GM12878 (cell line): ENCODE data around the gene CDKN1C. TPM values are rescaled to one million over a fixed set of nuclear protein-coding genes. Genes with fewer than 3 reads are reported as not detected.

Experiments used
- ATAC-seq: fragments of 200-7000 bp; cut with Tn5 transposase; 3 replicates; pipeline ENCODE4 v1.9.1; 2020; ENCODE audit warnings: mild to moderate bottlenecking, moderate library complexity
- BruUV-seq: library from RNA; stranded (reverse); fragments of 400-500 nt; replicated peaks from 2 replicates; lab custom pipeline; 2021; lab: Mats Ljungman, UMichigan
- CTCF ChIA-PET: fragments of 300-600 bp; sonication (Branson Sonifier 250); formaldehyde crosslinking; extraction: SDS; loops from one replicate; lab custom pipeline; 2021; ENCODE audit warnings: inconsistent platforms; lab: Yijun Ruan, JAX
- POLR2A ChIA-PET: fragments of 350-600 bp; formaldehyde crosslinking; extraction: SDS; loops from one replicate; lab custom pipeline; 2021; ENCODE audit warnings: inconsistent platforms; lab: Charles Lee
- RAD21 ChIA-PET: fragments of 300-600 bp; sonication (Branson Sonifier 250); formaldehyde crosslinking; loops from one replicate; lab custom pipeline; 2023; ENCODE audit warnings: antibody characterized with exemption; ENCODE audit not compliant: unreplicated experiment; lab: Charles Lee
- SMC1A ChIA-PET: fragments of 300-600 bp; sonication (Branson Sonifier 250); formaldehyde crosslinking; loops from one replicate; lab custom pipeline; 2023; ENCODE audit not compliant: unreplicated experiment, uncharacterized antibody; lab: Charles Lee
- DNase-seq: peaks from one replicate; pipeline ENCODE4 v3.0.0-alpha.2; 2011; ENCODE audit warnings: low read depth, low spot score
- FAIRE-seq: peaks from 3 replicates; lab custom pipeline; 2011; peaks lifted over from hg19 to GRCh38; lab: Jason Lieb, UNC
- H2AFZ ChIP-seq: 2 replicates; pipeline ENCODE4 v1.6.0; 2011; ENCODE audit warnings: low read depth, low read length, control low read depth; ENCODE audit not compliant: control insufficient read depth
- H3K27ac ChIP-seq: 2 replicates; pipeline ENCODE4 v1.5.1; 2011; ENCODE audit warnings: control low read depth; ENCODE audit not compliant: control insufficient read depth, insufficient read depth
- H3K27me3 ChIP-seq, 2 experiments: replicated peaks in 1 of 2; 2 replicates each; pipeline versions ENCODE4 v1.6.0 to v1.6.1; 2011; ENCODE audit warnings: low read length in 1 of 2; ENCODE audit not compliant: control insufficient read depth in 2 of 2, insufficient read depth in 2 of 2
- H3K36me3 ChIP-seq, 2 experiments: 2 replicates each; pipeline ENCODE4 v1.5.1; 2011; ENCODE audit warnings: low read length in 1 of 2; ENCODE audit not compliant: control insufficient read depth in 2 of 2, insufficient read depth in 2 of 2
- H3K4me1 ChIP-seq: 2 replicates; pipeline ENCODE4 v1.6.1; 2011; ENCODE audit warnings: mild to moderate bottlenecking, low read length, moderate library complexity, mixed read lengths; ENCODE audit not compliant: control insufficient read depth, insufficient read depth
- H3K4me2 ChIP-seq: 2 replicates; pipeline ENCODE4 v1.6.0; 2011; ENCODE audit warnings: control low read depth; ENCODE audit not compliant: control insufficient read depth, insufficient read depth
- H3K4me3 ChIP-seq: fragments of 200-600 bp; sonication (generic); 2 replicates; pipeline ENCODE4 v1.5.1; 2016
- H3K79me2 ChIP-seq: 2 replicates; pipeline ENCODE4 v1.6.0; 2011; ENCODE audit warnings: low read length; ENCODE audit not compliant: control insufficient read depth, insufficient read depth
- H3K9ac ChIP-seq: 2 replicates; pipeline ENCODE4 v1.8.0; 2011; ENCODE audit warnings: low read length, control low read depth, mixed read lengths; ENCODE audit not compliant: control insufficient read depth, insufficient read depth
- H3K9me3 ChIP-seq: replicated peaks from 3 replicates; pipeline ENCODE4 v1.5.1; 2011; ENCODE audit warnings: mild to moderate bottlenecking, low read length; ENCODE audit not compliant: control insufficient read depth, insufficient read depth
- H4K20me1 ChIP-seq: 2 replicates; pipeline ENCODE4 v1.6.0; 2011; ENCODE audit not compliant: control insufficient read depth, insufficient read depth
- BHLHE40 ChIP-seq, 2 experiments: fragments of 450-650 bp in 1 of 2; IDR thresholded peaks; 2 replicates each; pipeline ENCODE4 v1.6.1; 2011 to 2017; ENCODE audit warnings: low read depth in 2 of 2, borderline replicate concordance in 1 of 2, improper control_type of control experiment in 1 of 2, low read length in 1 of 2, mild to moderate bottlenecking in 1 of 2
- CHD1 ChIP-seq: IDR thresholded peaks from 2 replicates; pipeline ENCODE4 v1.6.1; 2012; ENCODE audit warnings: low read depth, low read length, improper control_type of control experiment
- CREB1 ChIP-seq: IDR thresholded peaks from 2 replicates; pipeline ENCODE4 v1.6.1; 2012; ENCODE audit warnings: low read depth, mild to moderate bottlenecking, inconsistent platforms
- CREM ChIP-seq: IDR thresholded peaks from 2 replicates; pipeline ENCODE4 v1.6.1; 2014; ENCODE audit warnings: antibody characterized with exemption, low read depth
- DPF2 ChIP-seq: fragments of 450-650 bp; IDR thresholded peaks from 2 replicates; pipeline ENCODE4 v1.6.1; 2017; ENCODE audit warnings: mild to moderate bottlenecking
- HDAC2 ChIP-seq: fragments of 200-600 bp; sonication (generic); IDR thresholded peaks from 2 replicates; pipeline ENCODE4 v1.6.1; 2017
- MAX ChIP-seq: IDR thresholded peaks from 2 replicates; pipeline ENCODE4 v1.6.1; 2012; ENCODE audit warnings: low read depth, low read length, improper control_type of control experiment
- SPI1 ChIP-seq: IDR thresholded peaks from 2 replicates; pipeline ENCODE4 v1.6.1; 2011; ENCODE audit warnings: low read depth, mild to moderate bottlenecking, low read length, moderate library complexity, borderline replicate concordance; ENCODE audit not compliant: insufficient read depth
- WGBS: methylation state at CpG from one replicate; pipeline ENCODE4 v1.1.6; 2016; ENCODE audit warnings: low lambda C conversion rate; ENCODE audit not compliant: insufficient replicate concordance, insufficient coverage; ENCODE audit errors: missing lambda C conversion rate; 5-methylcytosine and 5-hydroxymethylcytosine counted together
- in situ Hi-C: fragments of 300-500 bp; cut with MboI; formaldehyde crosslinking; loops from 9 replicates; pipeline ENCODE4 v1.14.3; 2018; ENCODE audit warnings: mixed read lengths
- intact Hi-C: fragments of 100-400 bp; cut with micrococcal nuclease; formaldehyde crosslinking; loops from one replicate; pipeline ENCODE4 v1.14.2; 2022; ENCODE audit not compliant: unreplicated experiment
- polyA plus RNA-seq, 11 experiments: library from polyadenylated mRNA; depleted of rRNA in 4 of 11; unstranded in 6 of 11; stranded (reverse) in 5 of 11; fragments of >200 nt; fragmentation: Nextera tagmentation in 4 of 11; fragmentation: Illumina TruSeq in 1 of 11; extraction: Ambion mirVana in 4 of 11; extraction: Trizol in 1 of 11; gene quantifications; 1 replicate in 1 of 11; 2 replicates in 10 of 11; pipeline versions ENCODE4 v1.2.1 to v1.2.3, GENCODE V29; 2011 to 2016; ENCODE audit warnings: inconsistent platforms in 2 of 11, missing spikeins in 2 of 11, low read depth in 1 of 11
- small RNA-seq: library from RNA; depleted of rRNA; stranded (forward); fragments of <200 nt; gene quantifications from one replicate; pipeline ENCODE3, GENCODE V24; 2014
- total RNA-seq, 4 experiments: library from RNA; depleted of rRNA in 3 of 4; stranded (reverse); fragments of >200 nt in 3 of 4; fragmentation: Illumina TruSeq in 1 of 4; extraction: Trizol in 1 of 4; gene quantifications; 2 replicates each; pipeline versions ENCODE4 v1.2.1 to v1.2.3, GENCODE V29; 2013 to 2021

The CDKN1C gene
- total and polyA plus RNA-seq, 10 of the 15 experiments (the other 5 are each of a cell fraction or from before 2014, with no cell fraction given), result 0.05 to 0.21 (median 0.14) TPM; not detected in 7

- Histone ChIP-seq H3K9me3 (no peaks in the 10 kb centered on the region), H3K27me3 (no peaks in the 10 kb centered on the region; a peak in 1 of 4 replicates), H3K27ac (no peak overlapping the region), H3K4me2 (no peak overlapping the region), H2AFZ (no peak overlapping the region), H3K4me1 (no peaks in the 10 kb centered on the region), H4K20me1 (no peaks in the 10 kb centered on the region), H3K79me2 (no peaks in the 10 kb centered on the region), H3K36me3 (no peaks in the 10 kb centered on the region), H3K4me3 (no peak overlapping the region), H3K9ac (no peak overlapping the region)
- BruUV-seq, result no TSS peak
- intact Hi-C loops (no loop called here), in situ Hi-C loops (no loop called here)
- no peak for ATAC-seq
- no peak for DNase-seq
- TF ChIP-seq HDAC2, result no peak
- TF ChIP-seq CHD1, result no peak
- TF ChIP-seq CREB1, result no peak
- no peak for TF ChIP-seq DPF2
- no peak for TF ChIP-seq CREM
- TF ChIP-seq MAX, result no peak
- TF ChIP-seq SPI1, result no peak
- no peak for TF ChIP-seq BHLHE40 (IDR thresholded peaks at IDR 0.05; ENCODE audit: borderline replicate concordance in 1 of 2, low read depth in 2 of 2, low read length in 1 of 2)
- 37% methylated on average over 16 of the region's 19 CpGs for WGBS
- RAD21 ChIA-PET, result no interaction called here
- SMC1A ChIA-PET, result no interaction called here
- FAIRE-seq, result no peak
- POLR2A ChIA-PET, result no interaction called here
- CTCF ChIA-PET, result no interaction called here
Observed at GRCh38 chr11:2833716-2834502, 51.7 kb downstream of the CDKN1C start.

Small RNA genes lying within 50 kb of the gene (small RNA-seq; reads per million reads assigned to genes)
- gene AC013791.1, result not detected

Other genes with a start within 250 kb of the CDKN1C start
- 1.1 TPM in 2 replicates for gene KCNQ1OT1, start 185.8 kb downstream of the CDKN1C start, total RNA-seq (2014; rRNA removed)
- gene KCNQ1OT1, start 185.8 kb downstream of the CDKN1C start, total RNA-seq (2014; rRNA removed; fragmentation: Illumina TruSeq; extraction: Trizol), result 1.6 and 1.7 TPM in 2 replicates
- gene KCNQ1OT1, start 185.8 kb downstream of the CDKN1C start, total RNA-seq (2021), result 1.1 and 1.3 TPM in 2 replicates
- 0.22 and 0.27 TPM in 2 replicates for gene KCNQ1OT1, start 185.8 kb downstream of the CDKN1C start, polyA plus RNA-seq (2011; rRNA removed)
- 0.35 and 0.36 TPM in 2 replicates for gene KCNQ1OT1, start 185.8 kb downstream of the CDKN1C start, polyA plus RNA-seq (2014; fragmentation: Illumina TruSeq; extraction: Trizol)
- under 1 TPM; 0.02 to 0.13 TPM for gene KCNQ1OT1, start 185.8 kb downstream of the CDKN1C start, polyA plus RNA-seq (2014; fragmentation: Nextera tagmentation; extraction: Ambion mirVana)
- 0.31 and 0.34 TPM in 2 replicates for gene KCNQ1OT1, start 185.8 kb downstream of the CDKN1C start, polyA plus RNA-seq (2014; rRNA removed)
- gene KCNQ1OT1, start 185.8 kb downstream of the CDKN1C start, polyA plus RNA-seq (2016; fragmentation: Nextera tagmentation; extraction: Ambion mirVana), result under 1 TPM; 0.47 to 0.62 TPM
- gene PHLDA2, start 43.6 kb upstream of the CDKN1C start, total RNA-seq (2014; rRNA removed), result not detected in 2 replicates
- not detected in 2 replicates for gene PHLDA2, start 43.6 kb upstream of the CDKN1C start, total RNA-seq (2014; rRNA removed; fragmentation: Illumina TruSeq; extraction: Trizol)
- 0.27 and 0.49 TPM in 2 replicates for gene PHLDA2, start 43.6 kb upstream of the CDKN1C start, total RNA-seq (2021)
- 0.15 TPM in 1 of 2 replicates, not detected in the other for gene PHLDA2, start 43.6 kb upstream of the CDKN1C start, polyA plus RNA-seq (2011; rRNA removed)
- not detected in 2 replicates for gene PHLDA2, start 43.6 kb upstream of the CDKN1C start, polyA plus RNA-seq (2014; fragmentation: Illumina TruSeq; extraction: Trizol)
- gene PHLDA2, start 43.6 kb upstream of the CDKN1C start, polyA plus RNA-seq (2014; fragmentation: Nextera tagmentation; extraction: Ambion mirVana), result not detected
- gene PHLDA2, start 43.6 kb upstream of the CDKN1C start, polyA plus RNA-seq (2014; rRNA removed), result not detected in 2 replicates
- gene PHLDA2, start 43.6 kb upstream of the CDKN1C start, polyA plus RNA-seq (2016; fragmentation: Nextera tagmentation; extraction: Ambion mirVana), result under 1 TPM in 1 of 2 experiments, not detected in 1; 0.16 TPM
- 103 and 107 TPM in 2 replicates for gene NAP1L4, start 106.6 kb upstream of the CDKN1C start, total RNA-seq (2014; rRNA removed)
- 100 and 101 TPM in 2 replicates for gene NAP1L4, start 106.6 kb upstream of the CDKN1C start, total RNA-seq (2014; rRNA removed; fragmentation: Illumina TruSeq; extraction: Trizol)
- gene NAP1L4, start 106.6 kb upstream of the CDKN1C start, total RNA-seq (2021), result 128 and 130 TPM in 2 replicates
- 100 and 159 TPM in 2 replicates for gene NAP1L4, start 106.6 kb upstream of the CDKN1C start, polyA plus RNA-seq (2011; rRNA removed)
- gene NAP1L4, start 106.6 kb upstream of the CDKN1C start, polyA plus RNA-seq (2014; fragmentation: Illumina TruSeq; extraction: Trizol), result 127 and 140 TPM in 2 replicates
- 10 to 100 TPM; 24.8 to 44.0 TPM for gene NAP1L4, start 106.6 kb upstream of the CDKN1C start, polyA plus RNA-seq (2014; fragmentation: Nextera tagmentation; extraction: Ambion mirVana)
- 121 TPM in 2 replicates for gene NAP1L4, start 106.6 kb upstream of the CDKN1C start, polyA plus RNA-seq (2014; rRNA removed)
- gene NAP1L4, start 106.6 kb upstream of the CDKN1C start, polyA plus RNA-seq (2016; fragmentation: Nextera tagmentation; extraction: Ambion mirVana), result 100 to 1,000 TPM; 181 to 198 TPM
- gene CARS1, start 171.6 kb upstream of the CDKN1C start, total RNA-seq (2014; rRNA removed), result 42.2 and 44.1 TPM in 2 replicates
- 32.9 and 33.9 TPM in 2 replicates for gene CARS1, start 171.6 kb upstream of the CDKN1C start, total RNA-seq (2014; rRNA removed; fragmentation: Illumina TruSeq; extraction: Trizol)
- gene CARS1, start 171.6 kb upstream of the CDKN1C start, total RNA-seq (2021), result 49.2 TPM in 2 replicates
- 51.4 and 60.6 TPM in 2 replicates for gene CARS1, start 171.6 kb upstream of the CDKN1C start, polyA plus RNA-seq (2011; rRNA removed)
- 35.7 and 42.9 TPM in 2 replicates for gene CARS1, start 171.6 kb upstream of the CDKN1C start, polyA plus RNA-seq (2014; fragmentation: Illumina TruSeq; extraction: Trizol)
- gene CARS1, start 171.6 kb upstream of the CDKN1C start, polyA plus RNA-seq (2014; fragmentation: Nextera tagmentation; extraction: Ambion mirVana), result 10 to 100 TPM in 1 of 2 experiments, 1 to 10 TPM in 1; 7.8 to 19.7 TPM
- gene CARS1, start 171.6 kb upstream of the CDKN1C start, polyA plus RNA-seq (2014; rRNA removed), result 51.0 and 52.5 TPM in 2 replicates
- 10 to 100 TPM; 48.6 to 51.7 TPM for gene CARS1, start 171.6 kb upstream of the CDKN1C start, polyA plus RNA-seq (2016; fragmentation: Nextera tagmentation; extraction: Ambion mirVana)